ENCODE data around the gene SYK. TPM values are rescaled to one million over a fixed set of nuclear protein-coding genes. Genes with fewer than 3 reads are reported as not detected.

Gene SYK
- total and polyA plus RNA-seq, 2 donors (not counting 1 experiment from before 2014, with no cell fraction given), result 60.3 to 242 TPM

DNA sequence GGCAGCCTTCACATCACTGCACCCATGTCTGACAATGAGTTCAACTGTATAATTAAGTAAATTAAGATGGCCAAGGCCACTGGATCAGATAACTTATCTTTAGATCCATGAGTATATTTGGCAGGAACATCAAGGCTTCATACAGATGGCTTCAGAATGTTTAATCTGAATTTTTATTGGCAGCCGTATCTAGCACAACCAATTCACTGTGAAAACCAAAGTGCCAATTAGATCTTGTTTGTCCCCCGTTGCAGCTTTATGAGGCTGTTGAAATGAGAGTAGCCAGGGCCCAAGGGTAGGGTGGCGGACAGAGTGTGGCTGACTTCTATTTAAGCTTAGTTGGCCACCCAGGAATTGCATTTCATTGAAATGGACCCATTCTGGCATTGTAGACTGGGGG is 137.7 kb downstream of the SYK start:
- CTCF ChIA-PET, result interaction anchor here (1.0 kb wide), 1 partner anchor 24 kb away, joined by 4 read pairs; no protein-coding TSS in a partner anchor
- no peak for ATAC-seq (ENCODE audit: low read depth)

DNA sequence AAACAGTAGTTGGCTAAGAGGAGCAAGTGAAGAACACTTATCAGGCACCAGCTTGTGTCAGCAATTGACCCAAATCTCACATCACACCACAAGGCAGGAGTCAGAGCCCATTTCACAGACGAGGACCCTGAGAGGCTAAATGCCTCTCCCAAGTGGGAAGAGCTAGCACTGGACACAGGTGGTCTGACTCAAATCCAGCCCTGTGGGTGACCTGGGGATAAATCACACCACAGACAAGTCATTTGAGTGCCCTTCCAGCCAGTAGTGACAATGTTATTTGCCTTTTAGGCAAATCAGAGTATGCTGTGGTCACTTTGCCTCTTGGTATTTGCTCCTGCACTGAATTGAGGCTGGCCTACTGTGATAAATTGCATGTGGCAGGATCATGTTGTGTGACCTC is 138.7 kb downstream of the SYK start:
- no peaks in the 10 kb centered on the region for H3K79me2 ChIP-seq (ENCODE audit: control insufficient read depth, insufficient read depth, low read length)
- H3K27me3 Mint-ChIP-seq, result peaks cover 33% of the 10 kb centered on the region
- peaks cover 0 to 24% (median 1%) of the 10 kb centered on the region in 4 experiments for H3K27me3 ChIP-seq (replicated peaks in 1 of 4; ENCODE audit: control extremely low read depth in 1 of 4, control insufficient read depth in 3 of 4, insufficient read depth in 4 of 4, low read length in 3 of 4)
- 100% methylated on average over 1 of the region's 1 CpG for WGBS (ENCODE audit: insufficient coverage)
- no peak for TF ChIP-seq EZH2 (IDR thresholded peaks at IDR 0.05; ENCODE audit: borderline replicate concordance, insufficient read depth, low read depth, low read length, poor library complexity, severe bottlenecking)
- TF ChIP-seq, protein P1, sequence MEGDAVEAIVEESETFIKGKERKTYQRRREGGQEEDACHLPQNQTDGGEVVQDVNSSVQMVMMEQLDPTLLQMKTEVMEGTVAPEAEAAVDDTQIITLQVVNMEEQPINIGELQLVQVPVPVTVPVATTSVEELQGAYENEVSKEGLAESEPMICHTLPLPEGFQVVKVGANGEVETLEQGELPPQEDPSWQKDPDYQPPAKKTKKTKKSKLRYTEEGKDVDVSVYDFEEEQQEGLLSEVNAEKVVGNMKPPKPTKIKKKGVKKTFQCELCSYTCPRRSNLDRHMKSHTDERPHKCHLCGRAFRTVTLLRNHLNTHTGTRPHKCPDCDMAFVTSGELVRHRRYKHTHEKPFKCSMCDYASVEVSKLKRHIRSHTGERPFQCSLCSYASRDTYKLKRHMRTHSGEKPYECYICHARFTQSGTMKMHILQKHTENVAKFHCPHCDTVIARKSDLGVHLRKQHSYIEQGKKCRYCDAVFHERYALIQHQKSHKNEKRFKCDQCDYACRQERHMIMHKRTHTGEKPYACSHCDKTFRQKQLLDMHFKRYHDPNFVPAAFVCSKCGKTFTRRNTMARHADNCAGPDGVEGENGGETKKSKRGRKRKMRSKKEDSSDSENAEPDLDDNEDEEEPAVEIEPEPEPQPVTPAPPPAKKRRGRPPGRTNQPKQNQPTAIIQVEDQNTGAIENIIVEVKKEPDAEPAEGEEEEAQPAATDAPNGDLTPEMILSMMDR (IDR thresholded peaks at IDR 0.05), result no peak
- H3K4me3 ChIP-seq (ENCODE audit: control extremely low read depth in 1 of 5, extremely low read depth in 1 of 5, insufficient read depth in 1 of 5, low read depth in 2 of 5, low read length in 4 of 5), result no peak overlapping the region
- ATAC-seq (ENCODE audit: low read depth) (no peak), DNase-seq (no peak)
- CTCF ChIA-PET, result interaction anchor here (1.0 kb wide), 1 partner anchor 25 kb away, joined by 4 read pairs; no protein-coding TSS in a partner anchor
- H3K36me3 ChIP-seq (replicated peaks in 1 of 2; ENCODE audit: control extremely low read depth in 1 of 2, control insufficient read depth in 1 of 2, extremely low read depth in 1 of 2, insufficient read depth in 2 of 2, low read length in 1 of 2), result no peaks in the 10 kb centered on the region
- no peaks in the 10 kb centered on the region for H4K20me1 ChIP-seq (ENCODE audit: control insufficient read depth, insufficient read depth, low read length, poor library complexity, severe bottlenecking)
- no peak overlapping the region for H3K9ac ChIP-seq (ENCODE audit: low read length)
- H3K9me3 ChIP-seq (ENCODE audit: control extremely low read depth in 1 of 3, control insufficient read depth in 2 of 3, insufficient read depth in 1 of 3, low read length in 2 of 3), result peaks cover 0 to 11% (median 5%) of the 10 kb centered on the region in 3 donors
- no peak overlapping the region for H2AFZ ChIP-seq (ENCODE audit: insufficient read depth, low read depth, low read length, poor library complexity, severe bottlenecking)
- intact Hi-C loops (cut with micrococcal nuclease), result no loop called here
- no peak overlapping the region for H3K4me3 Mint-ChIP-seq
- POLR2A ChIA-PET, result interaction anchor here (0.7 kb wide), 1 partner anchor 23 kb away, joined by 5 read pairs; no protein-coding TSS in a partner anchor
- no peak overlapping the region for H3K27ac ChIP-seq (ENCODE audit: low read length in 2 of 2)
- no peak overlapping the region for H3K27ac Mint-ChIP-seq
- H3K4me1 ChIP-seq (ENCODE audit: control insufficient read depth in 2 of 2, insufficient read depth in 2 of 2, low read length in 2 of 2), result no peaks in the 10 kb centered on the region
- no peak overlapping the region for H3K4me2 ChIP-seq (replicated peaks; ENCODE audit: low read depth, low read length, poor library complexity, severe bottlenecking)
- H3K9me3 Mint-ChIP-seq (ENCODE audit: insufficient read depth), result peaks cover 7% of the 10 kb centered on the region
- no peaks in the 10 kb centered on the region for H3K4me1 Mint-ChIP-seq

More for the DNA sequence above, 137.7 kb downstream of the SYK start:
- 82% methylated on average over 3 of the region's 3 CpGs for WGBS (ENCODE audit: insufficient coverage)
- Mint-ChIP-seq H3K27ac (no peak overlapping the region), H3K4me1 (no peaks in the 10 kb centered on the region), H3K4me3 (no peak overlapping the region), H3K27me3 (peaks cover 36% of the 10 kb centered on the region), H3K9me3 (ENCODE audit: insufficient read depth) (peaks cover 7% of the 10 kb centered on the region)
- Histone ChIP-seq H3K79me2 (ENCODE audit: control insufficient read depth, insufficient read depth, low read length) (no peaks in the 10 kb centered on the region), H3K27me3 (replicated peaks in 1 of 4; ENCODE audit: control extremely low read depth in 1 of 4, control insufficient read depth in 3 of 4, insufficient read depth in 4 of 4, low read length in 3 of 4) (peaks cover 0 to 21% (median 1%) of the 10 kb centered on the region in 4 experiments), H2AFZ (ENCODE audit: insufficient read depth, low read depth, low read length, poor library complexity, severe bottlenecking) (no peak overlapping the region), H3K4me1 (ENCODE audit: control insufficient read depth in 2 of 2, insufficient read depth in 2 of 2, low read length in 2 of 2) (no peaks in the 10 kb centered on the region), H3K27ac (ENCODE audit: low read length in 2 of 2) (no peak overlapping the region), H3K4me2 (replicated peaks; ENCODE audit: low read depth, low read length, poor library complexity, severe bottlenecking) (no peak overlapping the region), H3K4me3 (ENCODE audit: control extremely low read depth in 1 of 5, extremely low read depth in 1 of 5, insufficient read depth in 1 of 5, low read depth in 2 of 5, low read length in 4 of 5) (no peak overlapping the region), H3K9me3 (ENCODE audit: control extremely low read depth in 1 of 3, control insufficient read depth in 2 of 3, insufficient read depth in 1 of 3, low read length in 2 of 3) (peaks cover 0 to 11% (median 5%) of the 10 kb centered on the region in 3 donors), H3K9ac (ENCODE audit: low read length) (no peak overlapping the region), H3K36me3 (replicated peaks in 1 of 2; ENCODE audit: control extremely low read depth in 1 of 2, control insufficient read depth in 1 of 2, extremely low read depth in 1 of 2, insufficient read depth in 2 of 2, low read length in 1 of 2) (no peaks in the 10 kb centered on the region), H4K20me1 (ENCODE audit: control insufficient read depth, insufficient read depth, low read length, poor library complexity, severe bottlenecking) (no peaks in the 10 kb centered on the region)
- DNase-seq, result no peak
- POLR2A ChIA-PET, result interaction anchor here (0.7 kb wide), 1 partner anchor 453 kb away, joined by 3 read pairs; no protein-coding TSS in a partner anchor
- intact Hi-C loops (cut with micrococcal nuclease), result no loop called here
- TF ChIP-seq, protein P1 (IDR thresholded peaks at IDR 0.05), result no peak
- no peak for TF ChIP-seq EZH2 (IDR thresholded peaks at IDR 0.05; ENCODE audit: borderline replicate concordance, insufficient read depth, low read depth, low read length, poor library complexity, severe bottlenecking)

All from B cell (primary cell).